ENCODE data around the gene PDZRN3. TPM values are rescaled to one million over a fixed set of nuclear protein-coding genes. Genes with fewer than 3 reads are reported as not detected.

The PDZRN3 gene
- total RNA-seq, 1 donor from 2014 or later = 21.9 TPM

- H3K27me3 Mint-ChIP-seq (ENCODE audit: unreplicated experiment) = no peaks in the 10 kb centered on the region
- H3K27ac Mint-ChIP-seq (ENCODE audit: unreplicated experiment) = peak overlapping the region; percentile 30
- peaks cover 3% of the 10 kb centered on the region for H3K36me3 Mint-ChIP-seq (ENCODE audit: unreplicated experiment)
- peak; percentile 78 for DNase-seq
- no peaks in the 10 kb centered on the region for H3K9me3 Mint-ChIP-seq (ENCODE audit: unreplicated experiment)
- peaks cover 28% of the 10 kb centered on the region for H3K4me1 Mint-ChIP-seq (ENCODE audit: low read depth, unreplicated experiment)
- TF ChIP-seq CTCF (IDR thresholded peaks at IDR 0.05; ENCODE audit: partially characterized antibody, unreplicated experiment) = peak; percentile 80
- H3K4me3 Mint-ChIP-seq (ENCODE audit: unreplicated experiment) = no peak overlapping the region
Observed at GRCh38 chr3:73502609-73503583, 121.8 kb downstream of the PDZRN3 start.

- H3K27ac Mint-ChIP-seq (ENCODE audit: unreplicated experiment) = peak overlapping the region; percentile 15
- no peaks in the 10 kb centered on the region for H3K27me3 Mint-ChIP-seq (ENCODE audit: unreplicated experiment)
- H3K36me3 Mint-ChIP-seq (ENCODE audit: unreplicated experiment) = peaks cover 4% of the 10 kb centered on the region
- no peak for DNase-seq
- H3K9me3 Mint-ChIP-seq (ENCODE audit: unreplicated experiment) = no peaks in the 10 kb centered on the region
- peaks cover 38% of the 10 kb centered on the region for H3K4me1 Mint-ChIP-seq (ENCODE audit: low read depth, unreplicated experiment)
- no peak overlapping the region for H3K4me3 Mint-ChIP-seq (ENCODE audit: unreplicated experiment)
- TF ChIP-seq CTCF (IDR thresholded peaks at IDR 0.05; ENCODE audit: partially characterized antibody, unreplicated experiment) = no peak
Observed at GRCh38 chr3:73500321-73500720, 124.4 kb downstream of the PDZRN3 start.

GRCh38 chr3:73499787-73500186 lies 125.0 kb downstream of the PDZRN3 start:
- Mint-ChIP-seq H3K36me3 (ENCODE audit: unreplicated experiment) (peaks cover 4% of the 10 kb centered on the region), H3K27me3 (ENCODE audit: unreplicated experiment) (no peaks in the 10 kb centered on the region), H3K4me1 (ENCODE audit: low read depth, unreplicated experiment) (peaks cover 37% of the 10 kb centered on the region), H3K4me3 (ENCODE audit: unreplicated experiment) (no peak overlapping the region), H3K9me3 (ENCODE audit: unreplicated experiment) (no peaks in the 10 kb centered on the region), H3K27ac (ENCODE audit: unreplicated experiment) (no peak overlapping the region)
- TF ChIP-seq CTCF (IDR thresholded peaks at IDR 0.05; ENCODE audit: partially characterized antibody, unreplicated experiment) = no peak
- no peak for DNase-seq

GRCh38 chr3:73498764-73499622 lies 125.7 kb downstream of the PDZRN3 start:
- no peaks in the 10 kb centered on the region for H3K9me3 Mint-ChIP-seq (ENCODE audit: unreplicated experiment)
- no peak for TF ChIP-seq CTCF (IDR thresholded peaks at IDR 0.05; ENCODE audit: partially characterized antibody, unreplicated experiment)
- H3K4me3 Mint-ChIP-seq (ENCODE audit: unreplicated experiment) = no peak overlapping the region
- H3K27ac Mint-ChIP-seq (ENCODE audit: unreplicated experiment) = no peak overlapping the region
- H3K27me3 Mint-ChIP-seq (ENCODE audit: unreplicated experiment) = no peaks in the 10 kb centered on the region
- peaks cover 4% of the 10 kb centered on the region for H3K36me3 Mint-ChIP-seq (ENCODE audit: unreplicated experiment)
- peaks cover 30% of the 10 kb centered on the region for H3K4me1 Mint-ChIP-seq (ENCODE audit: low read depth, unreplicated experiment)
- DNase-seq = no peak

Measured in glutamatergic neuron (in vitro differentiated cells).